Urinary bladder (tissue), 4 donors: ENCODE data around the gene AATF. TPM values are rescaled to one million over a fixed set of nuclear protein-coding genes. Genes with fewer than 3 reads are reported as not detected.

ENCODE experiments used
- DNase-seq: peaks from one replicate; pipeline ENCODE4 v3.0.0-alpha.2; 2015; ENCODE audit errors: extremely low spot score
- H3K27ac ChIP-seq: one replicate; pipeline ENCODE4 v1.5.1; 2013; ENCODE audit warnings: low read depth, mild to moderate bottlenecking, moderate library complexity
- H3K36me3 ChIP-seq: one replicate; pipeline ENCODE4 v1.6.1; 2013; ENCODE audit warnings: mild to moderate bottlenecking, moderate library complexity; ENCODE audit not compliant: insufficient read depth
- H3K4me1 ChIP-seq: one replicate; pipeline ENCODE4 v1.6.1; 2013; ENCODE audit warnings: mild to moderate bottlenecking, moderate library complexity; ENCODE audit not compliant: insufficient read depth
- H3K4me3 ChIP-seq: one replicate; pipeline ENCODE4 v1.5.1; 2013; ENCODE audit warnings: low read depth, low read length
- WGBS: extraction: QIAGEN DNeasy Blood & Tissue Kit; methylation state at CpG from one replicate; pipeline ENCODE4 v1.1.7; 2013; 5-methylcytosine and 5-hydroxymethylcytosine counted together
- polyA plus RNA-seq: library from polyadenylated mRNA; stranded (reverse); fragments of 200-250 nt; gene quantifications from one replicate; pipeline ENCODE4 v1.2.3, GENCODE V29; 2013
- small RNA-seq: library from RNA; depleted of rRNA; stranded (forward); fragments of <200 nt; gene quantifications from one replicate; pipeline ENCODE3, GENCODE V24; 2014
- total RNA-seq: library from RNA; depleted of rRNA; stranded (reverse); fragments of >200 nt; gene quantifications from one replicate; pipeline ENCODE4 v1.2.3, GENCODE V29; 2014
- donor health status: healthy with polysubstance abuse.
- donor health status: healthy.

AATF gene
- total and polyA plus RNA-seq, 2 donors, result 11.3 to 46.0 TPM

GRCh38 chr17:37098910-37099664, 150.3 kb downstream of the AATF start:
- WGBS, result 96% methylated on average over 9 of the region's 9 CpGs
- no peak for DNase-seq
- H3K36me3 ChIP-seq, result no peaks in the 10 kb centered on the region
- H3K27ac ChIP-seq, result no peak overlapping the region
- no peaks in the 10 kb centered on the region for H3K4me1 ChIP-seq
- H3K4me3 ChIP-seq, result no peak overlapping the region

GRCh38 chr17:37100231-37100630, 151.5 kb downstream of the AATF start:
- DNase-seq, result no peak
- WGBS, result 92% methylated on average over 4 of the region's 4 CpGs
- Histone ChIP-seq H3K4me1 (no peaks in the 10 kb centered on the region), H3K4me3 (no peak overlapping the region), H3K27ac (no peak overlapping the region), H3K36me3 (no peaks in the 10 kb centered on the region)

- 98% methylated on average over 2 of the region's 2 CpGs for WGBS
- DNase-seq, result no peak
- no peak overlapping the region for H3K4me3 ChIP-seq
- H3K27ac ChIP-seq, result no peak overlapping the region
- H3K4me1 ChIP-seq, result no peaks in the 10 kb centered on the region
- H3K36me3 ChIP-seq, result no peaks in the 10 kb centered on the region
Measured at GRCh38 chr17:37101306-37101705, 152.6 kb downstream of the AATF start.

- 92% methylated on average over 4 of the region's 4 CpGs for WGBS
- DNase-seq, result no peak
- Histone ChIP-seq H3K27ac (no peak overlapping the region), H3K36me3 (no peaks in the 10 kb centered on the region), H3K4me1 (no peaks in the 10 kb centered on the region), H3K4me3 (no peak overlapping the region)
Measured at GRCh38 chr17:37103231-37103630, 154.5 kb downstream of the AATF start.

GRCh38 chr17:37106049-37106448, 157.3 kb downstream of the AATF start:
- Histone ChIP-seq H3K36me3 (peaks cover 2% of the 10 kb centered on the region), H3K4me1 (no peaks in the 10 kb centered on the region), H3K27ac (no peak overlapping the region), H3K4me3 (no peak overlapping the region)
- 93% methylated on average over 1 of the region's 1 CpG for WGBS
- no peak for DNase-seq

Small RNA genes within 50 kb of the gene (small RNA-seq; reads per million reads assigned to genes)
- gene AC243773.2, result not detected
- not detected for gene MIR2909

Other genes starting within 250 kb of the AATF start
- gene LHX1, start 11.5 kb upstream of the AATF start, total RNA-seq, result 0.05 TPM
- not detected for gene LHX1, start 11.5 kb upstream of the AATF start, polyA plus RNA-seq